Body of pancreas (tissue), 4 donors: ENCODE data around the gene GPX6.

Experiments
- POLR2A ChIP-seq, 3 donors: fragments of 450-650 bp; IDR thresholded peaks; one replicate each; pipeline ENCODE4 v1.6.1; 2016; ENCODE audit warnings: antibody characterized with exemption in 3 of 3, mild to moderate bottlenecking in 2 of 3
- TF ChIP-seq, protein P1 (sequence below), 7 experiments: fragments of 450-650 bp in 4 of 7; fragments of 200-600 bp in 3 of 7; sonication (generic) in 3 of 7; IDR thresholded peaks; one replicate each; pipeline ENCODE4 v1.5.1; 2016 to 2019; ENCODE audit warnings: antibody characterized with exemption in 7 of 7

GRCh38 chr6:28496099-28496779 is 19.4 kb downstream of the GPX6 start:
- TF ChIP-seq, protein P1, sequence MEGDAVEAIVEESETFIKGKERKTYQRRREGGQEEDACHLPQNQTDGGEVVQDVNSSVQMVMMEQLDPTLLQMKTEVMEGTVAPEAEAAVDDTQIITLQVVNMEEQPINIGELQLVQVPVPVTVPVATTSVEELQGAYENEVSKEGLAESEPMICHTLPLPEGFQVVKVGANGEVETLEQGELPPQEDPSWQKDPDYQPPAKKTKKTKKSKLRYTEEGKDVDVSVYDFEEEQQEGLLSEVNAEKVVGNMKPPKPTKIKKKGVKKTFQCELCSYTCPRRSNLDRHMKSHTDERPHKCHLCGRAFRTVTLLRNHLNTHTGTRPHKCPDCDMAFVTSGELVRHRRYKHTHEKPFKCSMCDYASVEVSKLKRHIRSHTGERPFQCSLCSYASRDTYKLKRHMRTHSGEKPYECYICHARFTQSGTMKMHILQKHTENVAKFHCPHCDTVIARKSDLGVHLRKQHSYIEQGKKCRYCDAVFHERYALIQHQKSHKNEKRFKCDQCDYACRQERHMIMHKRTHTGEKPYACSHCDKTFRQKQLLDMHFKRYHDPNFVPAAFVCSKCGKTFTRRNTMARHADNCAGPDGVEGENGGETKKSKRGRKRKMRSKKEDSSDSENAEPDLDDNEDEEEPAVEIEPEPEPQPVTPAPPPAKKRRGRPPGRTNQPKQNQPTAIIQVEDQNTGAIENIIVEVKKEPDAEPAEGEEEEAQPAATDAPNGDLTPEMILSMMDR (IDR thresholded peaks at IDR 0.05): peak in 1 of 7 experiments; percentile 15
- no peak for TF ChIP-seq POLR2A (IDR thresholded peaks at IDR 0.05)
